ENCODE measurements around the gene AZIN2. TPM values are rescaled to one million over a fixed set of nuclear protein-coding genes. Genes with fewer than 3 reads are reported as not detected.

The AZIN2 gene
- total and polyA plus RNA-seq, 2 of the 8 experiments (the other 6 are each of a cell fraction or from before 2014, with no cell fraction given): 0.22 to 0.91 TPM

DNA sequence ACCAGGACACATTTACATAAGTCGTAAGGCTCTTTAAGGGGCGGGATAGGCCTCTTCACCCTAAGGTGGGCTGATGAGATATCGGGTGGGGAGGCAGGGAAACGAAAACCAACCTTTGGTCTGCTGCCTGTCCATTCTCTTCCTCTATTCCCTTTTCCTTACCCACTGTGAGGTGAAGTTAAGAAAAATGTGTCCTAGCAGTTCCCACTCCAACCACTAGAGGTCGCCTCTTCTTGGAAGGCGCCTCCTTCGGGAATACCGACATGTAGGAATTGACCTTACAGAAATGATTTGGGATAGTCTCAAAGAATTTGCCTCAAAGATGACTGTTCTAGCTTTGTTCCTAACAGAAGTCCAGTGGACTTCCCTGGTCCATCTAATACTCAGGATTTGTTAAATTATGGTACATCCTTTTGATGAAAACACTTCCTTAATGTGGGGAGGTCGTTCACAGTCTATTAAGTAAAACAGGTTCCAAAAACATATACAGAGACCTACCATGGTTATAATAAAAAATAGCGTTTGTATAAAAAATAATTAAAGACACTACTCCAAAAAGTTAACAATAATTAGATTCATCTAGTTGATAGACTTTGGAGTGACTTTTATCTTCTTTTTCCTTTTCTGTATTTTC, 14.1 kb downstream of the AZIN2 start:
- Histone ChIP-seq H3K79me1 (ENCODE audit: low read depth, low read length) (no peaks in the 10 kb centered on the region), H4K8ac (ENCODE audit: extremely low read depth, insufficient read depth, low read length) (no peak overlapping the region), H3K4me1 (replicated peaks in 1 of 4; ENCODE audit: control insufficient read depth in 3 of 4, insufficient read depth in 4 of 4, low read length in 3 of 4) (peaks cover 0 to 3% (median 1%) of the 10 kb centered on the region in 4 experiments; a peak in 3 of 7 replicates), H3K4me3 (ENCODE audit: extremely low read depth in 1 of 4, insufficient read depth in 2 of 4, low read depth in 3 of 4, low read length in 4 of 4) (no peak overlapping the region), H3K18ac (ENCODE audit: extremely low read depth, low read length) (no peak overlapping the region), H3K4me2 (ENCODE audit: insufficient read depth in 1 of 2, low read depth in 2 of 2, low read length in 2 of 2) (no peak overlapping the region), H2AK5ac (ENCODE audit: low read depth, low read length) (no peak overlapping the region), H3K79me2 (ENCODE audit: control insufficient read depth in 1 of 2, insufficient read depth in 2 of 2, low read length in 2 of 2) (no peaks in the 10 kb centered on the region), H3K14ac (ENCODE audit: insufficient read length) (no peak overlapping the region), H3K36me3 (ENCODE audit: control insufficient read depth in 2 of 4, insufficient read depth in 4 of 4, low read length in 3 of 4) (no peaks in the 10 kb centered on the region), H3K27ac (ENCODE audit: low read depth, low read length) (no peak overlapping the region), H3K56ac (replicated peaks; ENCODE audit: insufficient read length, low read depth, low read length) (no peak overlapping the region), H2AFZ (ENCODE audit: low read length) (peak overlapping the region; percentile 54; the same call in 1 of the 2 replicates), H2BK12ac (ENCODE audit: low read depth, low read length) (no peak overlapping the region), H4K91ac (replicated peaks; ENCODE audit: insufficient read length, low read length) (no peak overlapping the region), H3K9me3 (ENCODE audit: insufficient read depth in 2 of 2, low read depth in 1 of 2, low read length in 1 of 2) (no peaks in the 10 kb centered on the region), H3K27me3 (replicated peaks in 1 of 4; ENCODE audit: control insufficient read depth in 3 of 4, extremely low read depth in 1 of 4, insufficient read depth in 3 of 4, low read length in 3 of 4) (no peaks in the 10 kb centered on the region), H2BK20ac (ENCODE audit: low read length) (no peak overlapping the region), H2BK120ac (replicated peaks; ENCODE audit: low read depth, low read length) (no peak overlapping the region), H4K20me1 (replicated peaks in 1 of 2; ENCODE audit: control insufficient read depth in 1 of 2, insufficient read depth in 2 of 2, low read length in 2 of 2) (no peaks in the 10 kb centered on the region), H3K4ac (replicated peaks; ENCODE audit: insufficient read length, low read depth, low read length) (no peak overlapping the region), H4K5ac (ENCODE audit: insufficient read length, low read depth, low read length) (no peak overlapping the region), H3K23me2 (ENCODE audit: low read depth, low read length) (no peaks in the 10 kb centered on the region), H2BK15ac (ENCODE audit: low read length) (0 out of 2 replicates have a peak overlapping the region, but pooled peaks have one; percentile 13), H2BK5ac (ENCODE audit: low read depth, low read length) (no peak overlapping the region), H3K23ac (ENCODE audit: insufficient read length) (no peak overlapping the region), H3K9ac (replicated peaks in 1 of 4; ENCODE audit: extremely low read depth in 1 of 4, low read depth in 3 of 4, low read length in 3 of 4) (no peak overlapping the region)
- WGBS, 2 experiments (ENCODE audit: extremely low coverage in 1 of 2, insufficient coverage in 1 of 2, insufficient read length in 1 of 2, insufficient replicate concordance in 2 of 2, low coverage in 1 of 2, low lambda C conversion rate in 2 of 2, missing lambda C conversion rate in 1 of 2): 30% methylated on average over 10 of the region's 10 CpGs; no CpG with 5 or more reads in 1 of the 2 experiments
- ChIA-PET CTCF (ENCODE audit: partially characterized antibody) (interaction anchor here (0.7 to 3.7 kb wide), 36 partner anchors 9 to 376 kb away, joined by 3 to 14 read pairs (median 4); partner anchors contain the start of gene HPCA), POLR2A (ENCODE audit: partially characterized antibody) (interaction anchor here (1.1 kb wide), 1 partner anchor 16 kb away, joined by 4 read pairs; no protein-coding TSS in a partner anchor)
- FAIRE-seq: peak; percentile 98
- DNase-seq (ENCODE audit: low read depth in 1 of 2, low spot score in 2 of 2): peak; percentile 29 to 93
- TF ChIP-seq SP2 (IDR thresholded peaks at IDR 0.05; ENCODE audit: low read length) (no peak), RFX5 (IDR thresholded peaks at IDR 0.05; ENCODE audit: borderline replicate concordance, low read depth, low read length) (no peak), RXRA (IDR thresholded peaks at IDR 0.05; ENCODE audit: insufficient read depth, low read depth, low read length) (no peak), CTBP2 (IDR thresholded peaks at IDR 0.05; ENCODE audit: borderline replicate concordance, insufficient read depth, insufficient read length, low read length) (no peak), BCL11A (IDR thresholded peaks at IDR 0.05; ENCODE audit: low read depth in 2 of 2, low read length in 2 of 2) (no peak), RAD21 (IDR thresholded peaks at IDR 0.05 in 1 of 2, conservative IDR thresholded peaks at IDR 0.05 in 1 of 2; ENCODE audit: low read depth in 2 of 2, low read length in 2 of 2) (peak; percentile 52 to 68), CEBPB (IDR thresholded peaks at IDR 0.05; ENCODE audit: low read depth, low read length) (no peak), SAP30 (IDR thresholded peaks at IDR 0.05; ENCODE audit: insufficient read depth, insufficient replicate concordance, low read length) (no peak)
- TF ChIP-seq, protein P1, sequence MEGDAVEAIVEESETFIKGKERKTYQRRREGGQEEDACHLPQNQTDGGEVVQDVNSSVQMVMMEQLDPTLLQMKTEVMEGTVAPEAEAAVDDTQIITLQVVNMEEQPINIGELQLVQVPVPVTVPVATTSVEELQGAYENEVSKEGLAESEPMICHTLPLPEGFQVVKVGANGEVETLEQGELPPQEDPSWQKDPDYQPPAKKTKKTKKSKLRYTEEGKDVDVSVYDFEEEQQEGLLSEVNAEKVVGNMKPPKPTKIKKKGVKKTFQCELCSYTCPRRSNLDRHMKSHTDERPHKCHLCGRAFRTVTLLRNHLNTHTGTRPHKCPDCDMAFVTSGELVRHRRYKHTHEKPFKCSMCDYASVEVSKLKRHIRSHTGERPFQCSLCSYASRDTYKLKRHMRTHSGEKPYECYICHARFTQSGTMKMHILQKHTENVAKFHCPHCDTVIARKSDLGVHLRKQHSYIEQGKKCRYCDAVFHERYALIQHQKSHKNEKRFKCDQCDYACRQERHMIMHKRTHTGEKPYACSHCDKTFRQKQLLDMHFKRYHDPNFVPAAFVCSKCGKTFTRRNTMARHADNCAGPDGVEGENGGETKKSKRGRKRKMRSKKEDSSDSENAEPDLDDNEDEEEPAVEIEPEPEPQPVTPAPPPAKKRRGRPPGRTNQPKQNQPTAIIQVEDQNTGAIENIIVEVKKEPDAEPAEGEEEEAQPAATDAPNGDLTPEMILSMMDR (IDR thresholded peaks at IDR 0.05; ENCODE audit: control extremely low read depth in 1 of 3, insufficient read depth in 1 of 3, low read depth in 1 of 3, low read length in 3 of 3): peak; percentile 55 to 94 (median 91)

Measured in H1 (cell line).